GM13977 (cell line): ENCODE results near the gene CAMK1D.

Experiments used
- DNase-seq: peaks from one replicate; pipeline ENCODE4 v3.0.0; 2012; ENCODE audit warnings: low spot score
- in situ Hi-C: fragments of 300-500 bp; cut with MboI; formaldehyde crosslinking; loops from one replicate; pipeline ENCODE4 v1.12.0; 2022; ENCODE audit warnings: low sequenced_read_pairs, low pct_unique_long_range_greater_than_20kb, mixed read lengths, inconsistent platforms; ENCODE audit not compliant: unreplicated experiment
- TF ChIP-seq, protein P1 (sequence below): IDR thresholded peaks from 2 replicates; pipeline ENCODE4 v1.5.1; 2012; ENCODE audit warnings: mild to moderate bottlenecking, control low read depth; ENCODE audit not compliant: insufficient read depth; ENCODE audit errors: extremely low read depth, missing control alignments

CAMK1D gene

DNA sequence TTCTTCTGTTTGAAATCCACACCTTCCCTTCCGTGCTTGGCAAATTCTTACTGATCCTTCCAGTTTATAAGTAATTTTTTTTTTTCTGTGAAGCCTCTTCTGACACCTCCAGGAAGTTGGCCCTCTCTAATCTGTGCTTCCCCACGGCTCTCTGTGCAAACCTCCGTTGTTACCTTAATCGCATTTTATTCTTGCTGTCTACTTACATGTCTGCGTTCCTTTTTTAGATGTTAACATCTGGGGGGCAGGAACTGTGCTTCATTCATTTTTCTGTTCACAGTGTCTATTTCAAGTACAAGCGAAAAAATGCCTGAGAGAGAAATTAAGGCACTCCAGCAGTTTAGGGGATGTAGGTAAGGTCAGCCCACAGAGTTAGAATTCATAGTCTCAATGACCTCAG is 8.4 kb upstream of the CAMK1D start:
- in situ Hi-C loops: no loop called here
- TF ChIP-seq, protein P1, sequence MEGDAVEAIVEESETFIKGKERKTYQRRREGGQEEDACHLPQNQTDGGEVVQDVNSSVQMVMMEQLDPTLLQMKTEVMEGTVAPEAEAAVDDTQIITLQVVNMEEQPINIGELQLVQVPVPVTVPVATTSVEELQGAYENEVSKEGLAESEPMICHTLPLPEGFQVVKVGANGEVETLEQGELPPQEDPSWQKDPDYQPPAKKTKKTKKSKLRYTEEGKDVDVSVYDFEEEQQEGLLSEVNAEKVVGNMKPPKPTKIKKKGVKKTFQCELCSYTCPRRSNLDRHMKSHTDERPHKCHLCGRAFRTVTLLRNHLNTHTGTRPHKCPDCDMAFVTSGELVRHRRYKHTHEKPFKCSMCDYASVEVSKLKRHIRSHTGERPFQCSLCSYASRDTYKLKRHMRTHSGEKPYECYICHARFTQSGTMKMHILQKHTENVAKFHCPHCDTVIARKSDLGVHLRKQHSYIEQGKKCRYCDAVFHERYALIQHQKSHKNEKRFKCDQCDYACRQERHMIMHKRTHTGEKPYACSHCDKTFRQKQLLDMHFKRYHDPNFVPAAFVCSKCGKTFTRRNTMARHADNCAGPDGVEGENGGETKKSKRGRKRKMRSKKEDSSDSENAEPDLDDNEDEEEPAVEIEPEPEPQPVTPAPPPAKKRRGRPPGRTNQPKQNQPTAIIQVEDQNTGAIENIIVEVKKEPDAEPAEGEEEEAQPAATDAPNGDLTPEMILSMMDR: no peak
- no peak for DNase-seq

DNA sequence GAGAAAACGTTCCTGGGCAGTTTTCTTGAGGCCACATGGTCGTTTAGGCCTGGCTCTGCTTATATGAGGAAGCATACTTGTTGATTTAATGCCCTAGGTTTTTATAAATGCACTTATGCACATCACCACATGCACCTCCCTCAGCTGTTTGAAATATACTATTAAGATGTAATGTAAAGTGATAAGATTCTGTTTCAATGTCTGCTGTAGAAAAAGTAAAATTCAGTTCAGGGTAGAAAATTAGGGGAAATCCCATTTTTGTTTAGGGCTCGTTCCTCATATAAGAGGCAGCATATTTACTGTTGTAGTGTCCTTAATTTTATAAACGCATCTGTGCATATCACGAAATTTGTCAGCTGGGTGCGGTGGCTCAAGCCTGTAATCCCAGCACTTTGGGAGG is 7.8 kb upstream of the CAMK1D start:
- TF ChIP-seq, protein P1: no peak
- DNase-seq: no peak
- in situ Hi-C loops: no loop called here

DNA sequence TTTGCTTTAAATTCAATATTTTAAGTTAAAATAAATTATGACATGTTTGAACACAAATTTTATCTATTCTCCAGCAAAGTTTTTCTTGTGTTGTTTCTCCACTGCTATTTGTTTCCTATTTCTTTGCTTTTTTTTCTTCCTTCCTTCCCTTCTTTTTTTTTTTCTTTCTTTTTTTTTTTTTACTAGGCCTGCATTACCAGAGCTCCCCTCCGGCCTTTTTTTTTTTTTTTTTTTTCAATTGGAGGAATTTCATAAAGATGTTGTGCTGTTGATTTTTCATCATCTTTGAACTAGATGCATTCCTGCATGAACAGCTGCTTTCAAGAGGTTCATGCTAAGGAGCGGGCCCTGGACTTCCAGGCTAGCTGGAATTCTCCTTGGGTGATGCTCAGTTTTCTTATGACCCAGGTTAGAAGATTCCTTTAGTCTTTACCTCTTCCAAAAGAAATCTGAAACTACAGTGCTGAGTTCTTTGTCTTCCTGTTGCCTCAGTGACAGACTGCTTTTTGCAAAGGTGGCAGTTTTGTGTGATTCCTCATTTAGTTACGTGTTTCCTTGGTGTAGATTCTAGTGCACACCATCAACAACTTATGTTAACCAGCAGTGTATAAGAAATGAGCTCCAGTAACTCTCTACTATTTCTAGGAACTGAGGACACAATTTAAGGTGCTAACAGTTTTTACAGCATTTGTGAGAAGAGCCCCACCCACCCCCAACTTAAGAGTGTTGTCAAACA is 4.8 kb upstream of the CAMK1D start:
- TF ChIP-seq, protein P1: no peak
- in situ Hi-C loops: no loop called here
- DNase-seq: no peak

GRCh38 chr10:12346707-12347106 is 2.6 kb upstream of the CAMK1D start:
- in situ Hi-C loops: no loop called here
- TF ChIP-seq, protein P1: no peak
- DNase-seq: no peak

DNA sequence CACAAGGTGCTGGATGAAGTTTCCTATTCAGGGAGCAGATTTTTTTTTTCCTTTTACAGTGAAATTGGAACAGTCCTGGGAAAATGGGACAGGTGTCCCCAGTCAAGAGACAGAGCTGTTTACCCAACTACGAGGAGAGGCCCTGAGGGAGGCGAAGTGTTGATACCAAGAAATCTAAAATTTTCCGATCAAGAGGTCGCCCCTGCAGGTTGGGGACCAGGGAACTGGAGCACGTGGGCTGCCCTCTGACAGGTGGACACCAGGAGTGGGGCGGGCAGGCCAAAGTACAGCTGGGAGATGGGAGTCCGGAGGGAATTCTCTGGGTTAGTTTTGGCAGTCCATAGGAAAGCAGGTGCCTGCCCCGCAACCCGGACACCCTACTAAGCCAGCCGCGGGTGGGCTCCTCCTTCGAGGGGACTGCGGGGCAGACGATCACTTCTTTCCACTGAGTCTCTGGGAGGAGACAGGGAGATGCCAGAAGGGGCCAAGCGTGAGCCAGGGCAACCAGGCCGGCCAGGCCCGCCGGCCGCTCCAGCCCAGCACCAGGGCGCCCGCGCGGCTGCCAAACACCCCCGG is 965 bp upstream of the CAMK1D start:
- TF ChIP-seq, protein P1: no peak
- no peak for DNase-seq
- in situ Hi-C loops: no loop called here

- DNase-seq: peak; percentile 52
- TF ChIP-seq, protein P1: no peak
- in situ Hi-C loops: no loop called here
Measured at GRCh38 chr10:12349629-12350166, 351 bp downstream of the CAMK1D start.
